Measurements from ENCODE around the gene RORC.
A peak's percentile ranks its signal among the peaks of the same experiment; 100 is the strongest.
"Not testable (repeated sequence)": the region's sequence is repeated elsewhere in the genome, so short reads cannot be mapped to it uniquely, and the experiment has no call there.

Gene RORC

GRCh38 chr1:151803915-151804314 lies 27.7 kb downstream of the RORC start:
- DNase-seq: no peak

- DNase-seq: no peak
Measured at GRCh38 chr1:151803164-151803563, 28.4 kb downstream of the RORC start.

GRCh38 chr1:151802372-151802771 lies 29.2 kb downstream of the RORC start:
- DNase-seq: no peak

GRCh38 chr1:151801846-151802245 lies 29.8 kb downstream of the RORC start:
- DNase-seq: no peak

- DNase-seq: no peak
Measured at GRCh38 chr1:151801310-151801820, 30.2 kb downstream of the RORC start.

- DNase-seq: no peak
Measured at GRCh38 chr1:151800830-151801229, 30.8 kb downstream of the RORC start.

GRCh38 chr1:151799179-151800022 lies 32.2 kb downstream of the RORC start:
- DNase-seq: no peak

GRCh38 chr1:151798571-151798970 lies 33.0 kb downstream of the RORC start:
- DNase-seq: no peak

- DNase-seq: no peak
Measured at GRCh38 chr1:151790940-151791651, 40.5 kb downstream of the RORC start.

- peak; percentile 99 for DNase-seq
Measured at GRCh38 chr1:151790071-151790939, 41.3 kb downstream of the RORC start, which contains the start of gene TDRKH. Gene TDRKH (minus strand): TSS chr1:151790500. CDS start chr1:151783022, 7,478 bp downstream.

- DNase-seq: no peak
Measured at GRCh38 chr1:151787689-151788088, 43.9 kb downstream of the RORC start.

- peak; percentile 44 for DNase-seq
Measured at GRCh38 chr1:151783796-151784195, 47.8 kb downstream of the RORC start.

- no peak for DNase-seq
Measured at GRCh38 chr1:151782741-151783140, 48.9 kb downstream of the RORC start.

GRCh38 chr1:151782026-151782425 lies 49.6 kb downstream of the RORC start:
- not testable (repeated sequence) for DNase-seq

- DNase-seq: peak; percentile 28
Measured at GRCh38 chr1:151780736-151781135, 50.9 kb downstream of the RORC start.

GRCh38 chr1:151779852-151780251 lies 51.8 kb downstream of the RORC start:
- DNase-seq: no peak

GRCh38 chr1:151777317-151777716 lies 54.3 kb downstream of the RORC start:
- DNase-seq: no peak

GRCh38 chr1:151776665-151777062 lies 54.9 kb downstream of the RORC start:
- no peak for DNase-seq

- DNase-seq: no peak
Measured at GRCh38 chr1:151775894-151776664, 55.5 kb downstream of the RORC start.

GRCh38 chr1:151774256-151774922 lies 57.2 kb downstream of the RORC start:
- no peak for DNase-seq

- DNase-seq: no peak
Measured at GRCh38 chr1:151773702-151774101, 57.9 kb downstream of the RORC start.

Data from inflammatory macrophage treated with lipopolysaccharide for 4 hours (primary cell).